Bronchial epithelial cell (primary cell): ENCODE measurements around the gene NAP1L4. TPM values are rescaled to one million over a fixed set of nuclear protein-coding genes. Genes with fewer than 3 reads are reported as not detected.
A peak's percentile ranks its signal among the peaks of the same experiment; 100 is the strongest.

Source experiments
- DNase-seq: peaks from one replicate; pipeline ENCODE4 v3.0.0-alpha.2; 2010; ENCODE audit warnings: low read depth
- FAIRE-seq: peaks from 2 replicates; lab custom pipeline; 2011; peaks lifted over from hg19 to GRCh38; lab: Jason Lieb, UNC
- H3K27me3 ChIP-seq: 2 replicates; pipeline ENCODE4 v1.5.1; 2011; ENCODE audit warnings: low read length; ENCODE audit not compliant: control insufficient read depth, insufficient read depth
- H3K36me3 ChIP-seq: 2 replicates; pipeline ENCODE4 v1.5.1; 2011; ENCODE audit warnings: low read length; ENCODE audit not compliant: control insufficient read depth, insufficient read depth
- H3K4me3 ChIP-seq: 2 replicates; pipeline ENCODE4 v1.5.1; 2011; ENCODE audit warnings: mild to moderate bottlenecking, low read depth, low read length, control low read depth
- total RNA-seq: library from RNA; depleted of rRNA; stranded (reverse); fragments of >200 nt; gene quantifications from 2 replicates; pipeline ENCODE4 v1.2.1, GENCODE V29; 2014
- TF ChIP-seq, protein P1 (sequence below): IDR thresholded peaks from 2 replicates; pipeline ENCODE4 v1.5.1; 2011; ENCODE audit warnings: mild to moderate bottlenecking, moderate library complexity, low read length, control low read depth, inconsistent platforms; ENCODE audit not compliant: insufficient read depth, severe bottlenecking

Gene NAP1L4
- total RNA-seq, 1 donor from 2014 or later: 101 TPM

DNA sequence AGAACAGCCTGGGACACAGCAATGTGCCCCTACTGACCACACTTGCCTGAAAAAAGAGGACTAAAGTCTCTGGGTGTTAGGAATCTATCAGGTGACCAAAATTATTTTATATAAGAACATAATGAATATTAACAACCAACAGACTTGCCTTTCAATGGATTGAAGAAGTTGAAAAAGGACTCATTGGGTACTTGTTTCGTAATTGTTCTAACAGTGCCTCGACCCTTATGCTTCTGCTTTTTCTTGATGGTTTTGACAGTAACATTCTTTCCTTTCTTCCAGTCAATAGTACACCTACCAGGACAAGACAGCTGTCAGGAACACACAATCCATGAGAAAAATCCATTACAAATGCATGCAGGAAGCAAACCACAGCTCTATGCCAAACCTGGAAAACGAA lies 33.9 kb downstream of the NAP1L4 start:
- peaks cover 27% of the 10 kb centered on the region for H3K36me3 ChIP-seq

DNA sequence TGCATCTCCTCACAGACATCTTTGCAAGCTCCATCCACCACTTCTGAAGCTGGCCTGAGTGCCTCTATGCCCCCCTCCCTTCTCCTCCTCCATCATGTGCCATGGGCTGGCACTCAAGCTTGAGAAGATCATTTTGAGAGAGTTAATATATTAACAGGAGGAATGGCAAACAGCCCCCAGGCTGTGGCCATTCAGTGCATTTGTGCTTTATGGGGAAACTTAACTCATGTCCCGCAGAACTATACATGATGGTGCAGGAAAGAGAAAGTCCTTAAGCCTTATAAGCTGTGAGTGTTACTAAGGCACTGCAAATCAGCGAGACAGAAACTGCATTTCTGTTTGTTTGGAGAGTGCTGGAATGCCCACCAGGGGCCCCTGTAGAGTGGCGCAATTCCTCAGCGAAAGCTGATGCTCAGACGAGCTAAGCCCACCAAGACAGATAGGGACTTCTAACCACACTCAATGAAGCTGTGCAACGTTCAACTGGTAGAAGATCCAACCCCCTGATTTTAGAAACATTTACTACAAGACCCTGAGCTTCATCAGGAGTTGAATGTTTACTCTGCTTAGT lies 36.1 kb downstream of the NAP1L4 start:
- TF ChIP-seq, protein P1, sequence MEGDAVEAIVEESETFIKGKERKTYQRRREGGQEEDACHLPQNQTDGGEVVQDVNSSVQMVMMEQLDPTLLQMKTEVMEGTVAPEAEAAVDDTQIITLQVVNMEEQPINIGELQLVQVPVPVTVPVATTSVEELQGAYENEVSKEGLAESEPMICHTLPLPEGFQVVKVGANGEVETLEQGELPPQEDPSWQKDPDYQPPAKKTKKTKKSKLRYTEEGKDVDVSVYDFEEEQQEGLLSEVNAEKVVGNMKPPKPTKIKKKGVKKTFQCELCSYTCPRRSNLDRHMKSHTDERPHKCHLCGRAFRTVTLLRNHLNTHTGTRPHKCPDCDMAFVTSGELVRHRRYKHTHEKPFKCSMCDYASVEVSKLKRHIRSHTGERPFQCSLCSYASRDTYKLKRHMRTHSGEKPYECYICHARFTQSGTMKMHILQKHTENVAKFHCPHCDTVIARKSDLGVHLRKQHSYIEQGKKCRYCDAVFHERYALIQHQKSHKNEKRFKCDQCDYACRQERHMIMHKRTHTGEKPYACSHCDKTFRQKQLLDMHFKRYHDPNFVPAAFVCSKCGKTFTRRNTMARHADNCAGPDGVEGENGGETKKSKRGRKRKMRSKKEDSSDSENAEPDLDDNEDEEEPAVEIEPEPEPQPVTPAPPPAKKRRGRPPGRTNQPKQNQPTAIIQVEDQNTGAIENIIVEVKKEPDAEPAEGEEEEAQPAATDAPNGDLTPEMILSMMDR: no peak
- peak; percentile 7 for FAIRE-seq
- no peak for DNase-seq
- H3K36me3 ChIP-seq: peaks cover 37% of the 10 kb centered on the region
- no peak overlapping the region for H3K4me3 ChIP-seq
- no peaks in the 10 kb centered on the region for H3K27me3 ChIP-seq

More for the DNA sequence above, 33.9 kb downstream of the NAP1L4 start:
- Histone ChIP-seq H3K27me3 (no peaks in the 10 kb centered on the region), H3K4me3 (no peak overlapping the region)
- no peak for DNase-seq
- TF ChIP-seq, protein P1: no peak
- FAIRE-seq: no peak

DNA sequence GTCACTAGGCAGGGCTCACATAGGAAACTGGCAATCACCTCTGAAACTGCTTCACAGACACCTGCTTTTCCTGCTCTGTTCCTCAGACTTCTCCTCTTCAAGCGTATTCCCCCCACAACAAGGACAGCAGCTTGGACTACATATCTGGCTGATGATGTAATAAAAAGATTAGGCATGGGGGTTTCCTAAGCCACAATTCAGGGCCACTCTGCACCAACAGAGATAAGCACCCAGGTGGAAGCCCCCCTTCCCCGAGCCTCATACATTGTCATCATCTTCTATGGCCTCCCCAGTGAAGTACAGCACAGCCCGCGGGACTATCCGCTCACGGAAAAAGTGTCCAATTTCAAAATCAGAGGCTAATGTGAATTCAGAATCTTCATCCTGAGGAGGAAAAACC lies 37.9 kb downstream of the NAP1L4 start:
- DNase-seq (no peak), FAIRE-seq (no peak)
- Histone ChIP-seq H3K36me3 (peaks cover 37% of the 10 kb centered on the region), H3K4me3 (no peak overlapping the region), H3K27me3 (no peaks in the 10 kb centered on the region)
- TF ChIP-seq, protein P1: no peak

DNA sequence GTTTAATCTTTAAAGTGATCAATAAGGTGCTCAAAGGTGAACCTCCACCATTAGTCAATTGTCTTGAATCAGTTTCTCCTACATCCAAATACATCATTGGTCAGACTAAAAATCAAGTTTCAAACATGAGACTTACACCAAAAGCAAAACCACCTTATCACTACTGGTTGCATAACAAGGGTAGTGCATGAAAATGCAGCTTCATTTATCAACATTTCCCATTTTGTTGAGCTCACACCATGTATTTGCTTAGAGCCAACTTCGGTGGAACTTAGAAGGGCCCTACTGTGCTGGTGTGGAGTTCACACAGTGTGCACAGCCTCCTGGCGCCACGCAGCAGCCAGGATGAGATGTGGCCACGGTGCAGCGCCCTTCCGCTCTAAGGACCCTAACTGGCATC lies 39.8 kb downstream of the NAP1L4 start:
- DNase-seq: no peak
- H3K4me3 ChIP-seq: no peak overlapping the region
- no peaks in the 10 kb centered on the region for H3K27me3 ChIP-seq
- TF ChIP-seq, protein P1: no peak
- no peak for FAIRE-seq
- peaks cover 36% of the 10 kb centered on the region for H3K36me3 ChIP-seq

DNA sequence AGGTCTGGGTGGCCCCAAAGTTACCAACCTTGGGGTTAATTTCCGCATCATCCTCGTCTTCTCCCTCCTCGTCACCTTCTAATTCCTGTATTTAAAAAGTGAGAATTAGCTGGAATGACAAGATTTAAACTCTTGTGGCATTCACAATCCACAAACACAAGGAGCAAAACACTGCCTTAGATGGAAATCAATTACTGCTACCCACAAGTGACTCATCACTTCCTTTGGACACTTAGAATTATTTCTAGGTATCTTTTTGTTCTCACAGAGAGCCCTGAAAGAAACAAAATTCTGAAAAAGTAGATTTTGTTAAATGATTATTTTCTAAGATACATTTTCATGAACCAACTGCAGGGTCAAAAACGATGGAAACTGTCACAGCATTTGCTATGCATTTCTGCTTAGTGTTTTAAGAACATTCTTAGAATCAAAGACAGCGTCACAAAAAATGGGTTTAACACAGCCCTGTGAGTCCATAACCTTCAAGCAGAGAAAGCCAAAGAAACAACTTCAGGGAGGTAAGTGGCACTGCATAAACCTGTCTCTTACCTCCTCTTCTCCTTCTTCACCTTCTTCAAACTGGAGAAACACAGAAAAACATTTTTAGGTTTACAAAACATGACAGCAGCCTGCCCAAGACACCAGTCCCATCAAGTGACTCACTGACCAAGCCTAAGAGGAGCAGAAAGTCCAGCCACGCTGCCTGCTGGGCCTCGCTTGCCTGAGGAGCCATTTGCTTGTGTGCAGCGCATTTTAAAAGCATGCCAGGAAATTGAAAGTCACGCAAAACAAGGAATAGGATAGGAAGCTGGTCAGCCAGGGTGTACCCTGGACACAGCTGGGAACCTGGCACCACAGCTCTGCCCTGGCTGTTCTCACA lies 40.7 kb downstream of the NAP1L4 start:
- peaks cover 34% of the 10 kb centered on the region for H3K36me3 ChIP-seq
- no peak overlapping the region for H3K4me3 ChIP-seq
- H3K27me3 ChIP-seq: no peaks in the 10 kb centered on the region
- TF ChIP-seq, protein P1: no peak
- FAIRE-seq (no peak), DNase-seq (peak; percentile 45)
